Right lobe of liver (tissue), 6 donors: ENCODE measurements around the gene SARS1. TPM values are rescaled to one million over a fixed set of nuclear protein-coding genes. Genes with fewer than 3 reads are reported as not detected.

ENCODE experiments used
- ATAC-seq, 4 donors: fragments of 200-7000 bp; cut with Tn5 transposase; one replicate each; pipeline ENCODE4 v1.9.1; 2020; ENCODE audit warnings: mild to moderate bottlenecking in 4 of 4, moderate library complexity in 4 of 4
- DNase-seq, 3 donors: peaks; one replicate each; pipeline ENCODE4 v3.0.0-alpha.2; 2020
- H3K27ac ChIP-seq, 3 donors: fragments of 200-600 bp; one replicate each; pipeline ENCODE4 v1.8.0; 2022
- H3K27me3 ChIP-seq, 2 donors: fragments of 200-600 bp; one replicate each; pipeline ENCODE4 v1.8.0; 2022
- H3K36me3 ChIP-seq, 4 donors: fragments of 200-600 bp; sonication (generic) in 1 of 4; one replicate each; pipeline versions ENCODE4 v1.5.1 to v1.8.0; 2017 to 2022; ENCODE audit warnings: control low read depth in 1 of 4
- H3K4me1 ChIP-seq, 4 donors: fragments of 200-600 bp; sonication (generic) in 1 of 4; one replicate each; pipeline versions ENCODE4 v1.5.1 to v1.8.0; 2017 to 2022; ENCODE audit warnings: control low read depth in 1 of 4
- H3K4me3 ChIP-seq, 3 donors: fragments of 200-600 bp; one replicate each; pipeline ENCODE4 v1.8.0; 2022
- H3K9me3 ChIP-seq, 4 donors: fragments of 200-600 bp; sonication (generic) in 1 of 4; one replicate each; pipeline versions ENCODE4 v1.5.1 to v1.8.0; 2017 to 2022; ENCODE audit warnings: control low read depth in 1 of 4
- POLR2A ChIP-seq: fragments of 450-650 bp; IDR thresholded peaks from one replicate; pipeline ENCODE4 v1.6.1; 2017; ENCODE audit warnings: antibody characterized with exemption, mild to moderate bottlenecking
- WGBS: methylation state at CpG from one replicate; pipeline ENCODE4 v1.1.6; 2018; ENCODE audit warnings: low coverage, low lambda C conversion rate; ENCODE audit not compliant: insufficient coverage; ENCODE audit errors: missing lambda C conversion rate; 5-methylcytosine and 5-hydroxymethylcytosine counted together
- intact Hi-C, 2 donors: fragments of 100-400 bp; cut with DNase I; formaldehyde crosslinking; loops; one replicate each; pipeline versions ENCODE4 v1.11.2 to v1.14.1; 2022
- total RNA-seq, 6 experiments: library from RNA; depleted of rRNA in 2 of 6; stranded (reverse); fragments of >200 nt in 2 of 6; fragmentation: NEBNext Ultra II Directional in 3 of 6; extraction: Animal tissue kit (Norgen Biotek cat#: 25700) in 3 of 6; gene quantifications; one replicate each; pipeline versions ENCODE4 v1.1.0 to v1.2.4, GENCODE V29; 2016 to 2023
- TF ChIP-seq, protein P1 (sequence below), 4 donors: fragments of 200-600 bp in 3 of 4; fragments of 450-650 bp in 1 of 4; IDR thresholded peaks; one replicate each; pipeline versions ENCODE4 v1.5.1 to v1.8.0; 2016 to 2022; ENCODE audit warnings: antibody characterized with exemption in 4 of 4, mild to moderate bottlenecking in 2 of 4
- donor health status: DM: no; HTN: yes; CAD: no.
- donor health status: DM: no; HTN: no; CAD: no.
- donor health status: DM: no; HTN: no; CAD: no.
- donor health status: DM: no; HTN: yes; CAD: no.
- donor health status: DM: no; HTN: yes; CAD: no.

SARS1 gene
- total RNA-seq, 6 experiments from 2014 or later = 73.5 to 123 (median 91.6) TPM

DNA sequence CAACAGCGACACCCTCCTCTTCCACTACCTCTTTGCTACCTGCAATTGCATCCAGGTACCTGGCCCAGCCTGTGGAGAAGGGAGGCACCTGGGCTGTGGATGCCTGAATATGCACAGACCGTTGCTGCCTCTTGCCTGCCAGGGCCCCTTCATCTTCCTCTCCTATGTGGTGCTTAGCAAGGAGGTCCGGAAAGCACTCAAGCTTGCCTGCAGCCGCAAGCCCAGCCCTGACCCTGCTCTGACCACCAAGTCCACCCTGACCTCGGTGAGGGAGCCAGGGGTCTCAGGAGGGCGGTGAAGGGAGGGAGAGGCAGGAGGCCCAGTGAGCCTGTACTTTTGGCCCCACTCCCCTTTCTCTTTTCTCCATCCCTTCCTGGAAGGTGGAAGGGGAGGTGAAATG, 57.7 kb downstream of the SARS1 start:
- Histone ChIP-seq H3K27ac (no peak overlapping the region), H3K4me1 (peaks cover 0 to 21% (median 5%) of the 10 kb centered on the region in 4 donors), H3K27me3 (no peaks in the 10 kb centered on the region), H3K4me3 (no peak overlapping the region), H3K9me3 (no peaks in the 10 kb centered on the region), H3K36me3 (no peaks in the 10 kb centered on the region)
- DNase-seq (peak in 1 of 3 donors; percentile 33), ATAC-seq (no peak)
- WGBS = 80% methylated on average over 1 of the region's 6 CpGs
- intact Hi-C loops = no loop called here
- TF ChIP-seq, protein P1, sequence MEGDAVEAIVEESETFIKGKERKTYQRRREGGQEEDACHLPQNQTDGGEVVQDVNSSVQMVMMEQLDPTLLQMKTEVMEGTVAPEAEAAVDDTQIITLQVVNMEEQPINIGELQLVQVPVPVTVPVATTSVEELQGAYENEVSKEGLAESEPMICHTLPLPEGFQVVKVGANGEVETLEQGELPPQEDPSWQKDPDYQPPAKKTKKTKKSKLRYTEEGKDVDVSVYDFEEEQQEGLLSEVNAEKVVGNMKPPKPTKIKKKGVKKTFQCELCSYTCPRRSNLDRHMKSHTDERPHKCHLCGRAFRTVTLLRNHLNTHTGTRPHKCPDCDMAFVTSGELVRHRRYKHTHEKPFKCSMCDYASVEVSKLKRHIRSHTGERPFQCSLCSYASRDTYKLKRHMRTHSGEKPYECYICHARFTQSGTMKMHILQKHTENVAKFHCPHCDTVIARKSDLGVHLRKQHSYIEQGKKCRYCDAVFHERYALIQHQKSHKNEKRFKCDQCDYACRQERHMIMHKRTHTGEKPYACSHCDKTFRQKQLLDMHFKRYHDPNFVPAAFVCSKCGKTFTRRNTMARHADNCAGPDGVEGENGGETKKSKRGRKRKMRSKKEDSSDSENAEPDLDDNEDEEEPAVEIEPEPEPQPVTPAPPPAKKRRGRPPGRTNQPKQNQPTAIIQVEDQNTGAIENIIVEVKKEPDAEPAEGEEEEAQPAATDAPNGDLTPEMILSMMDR (IDR thresholded peaks at IDR 0.05) = no peak
- TF ChIP-seq POLR2A = no peak

DNA sequence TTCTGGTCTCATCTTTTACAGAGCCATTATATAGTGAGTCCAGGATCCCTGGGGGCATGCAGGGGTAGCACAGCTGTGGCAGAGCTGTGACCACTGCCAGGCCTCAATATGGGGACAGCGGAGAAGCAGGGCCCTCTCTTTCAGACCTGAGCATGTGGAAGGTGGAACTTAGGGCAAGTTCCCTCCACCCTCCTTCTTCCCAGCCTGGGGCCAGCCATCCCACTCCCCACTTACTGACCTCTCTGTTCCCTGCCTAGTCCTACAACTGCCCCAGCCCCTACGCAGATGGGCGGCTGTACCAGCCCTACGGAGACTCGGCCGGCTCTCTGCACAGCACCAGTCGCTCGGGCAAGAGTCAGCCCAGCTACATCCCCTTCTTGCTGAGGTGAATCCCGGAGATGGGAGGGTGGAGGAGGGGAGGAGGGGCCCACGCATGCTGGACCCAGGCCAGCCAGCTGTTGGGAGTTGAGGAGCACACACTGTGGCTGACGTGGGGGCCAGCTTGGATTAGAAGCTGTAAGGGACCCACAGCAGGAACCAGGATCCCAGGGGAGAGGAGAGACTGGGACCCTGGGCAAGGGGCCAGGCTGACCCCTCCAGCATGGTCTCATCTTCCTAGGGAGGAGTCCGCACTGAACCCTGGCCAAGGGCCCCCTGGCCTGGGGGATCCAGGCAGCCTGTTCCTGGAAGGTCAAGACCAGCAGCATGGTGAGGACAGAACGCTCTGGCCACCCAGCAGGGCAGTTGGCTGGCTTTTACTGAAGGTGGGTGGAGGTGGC, 58.5 kb downstream of the SARS1 start:
- no peak for TF ChIP-seq POLR2A
- TF ChIP-seq, protein P1 (IDR thresholded peaks at IDR 0.05) = no peak
- Histone ChIP-seq H3K27ac (no peak overlapping the region), H3K27me3 (no peaks in the 10 kb centered on the region), H3K4me3 (no peak overlapping the region), H3K4me1 (peaks cover 0 to 29% (median 8%) of the 10 kb centered on the region in 4 donors), H3K36me3 (no peaks in the 10 kb centered on the region), H3K9me3 (no peaks in the 10 kb centered on the region)
- 93% methylated on average over 3 of the region's 13 CpGs for WGBS
- intact Hi-C loops = no loop called here
- DNase-seq (peak in 1 of 3 donors; percentile 55), ATAC-seq (no peak)

DNA sequence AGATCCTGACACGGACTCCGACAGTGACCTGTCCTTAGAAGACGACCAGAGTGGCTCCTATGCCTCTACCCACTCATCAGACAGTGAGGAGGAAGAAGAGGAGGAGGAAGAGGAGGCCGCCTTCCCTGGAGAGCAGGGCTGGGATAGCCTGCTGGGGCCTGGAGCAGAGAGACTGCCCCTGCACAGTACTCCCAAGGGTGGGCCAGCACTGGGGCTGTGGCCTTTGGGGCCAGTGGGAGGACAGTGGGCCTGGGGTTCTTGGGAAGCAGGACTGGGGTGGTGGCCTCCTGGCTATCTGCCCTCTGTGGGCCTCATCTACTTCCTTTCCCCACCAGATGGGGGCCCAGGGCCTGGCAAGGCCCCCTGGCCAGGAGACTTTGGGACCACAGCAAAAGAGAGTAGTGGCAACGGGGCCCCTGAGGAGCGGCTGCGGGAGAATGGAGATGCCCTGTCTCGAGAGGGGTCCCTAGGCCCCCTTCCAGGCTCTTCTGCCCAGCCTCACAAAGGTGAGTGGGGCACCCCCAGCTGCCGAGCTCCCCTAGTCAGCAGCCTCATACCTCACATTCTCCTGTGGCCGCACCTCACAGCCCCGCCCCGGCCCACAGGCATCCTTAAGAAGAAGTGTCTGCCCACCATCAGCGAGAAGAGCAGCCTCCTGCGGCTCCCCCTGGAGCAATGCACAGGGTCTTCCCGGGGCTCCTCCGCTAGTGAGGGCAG, 59.3 kb downstream of the SARS1 start:
- DNase-seq (peak in 1 of 3 donors; percentile 51), ATAC-seq (no peak)
- H3K27ac ChIP-seq = peak overlapping the region in 1 of 3 donors; percentile 29
- TF ChIP-seq POLR2A = no peak
- TF ChIP-seq, protein P1 (IDR thresholded peaks at IDR 0.05) = no peak
- WGBS = 100% methylated on average over 1 of the region's 16 CpGs
- intact Hi-C loops = no loop called here
- peaks cover 0 to 37% (median 12%) of the 10 kb centered on the region in 4 donors for H3K4me1 ChIP-seq
- no peak overlapping the region for H3K4me3 ChIP-seq
- no peaks in the 10 kb centered on the region for H3K27me3 ChIP-seq
- no peaks in the 10 kb centered on the region for H3K9me3 ChIP-seq
- H3K36me3 ChIP-seq = no peaks in the 10 kb centered on the region

DNA sequence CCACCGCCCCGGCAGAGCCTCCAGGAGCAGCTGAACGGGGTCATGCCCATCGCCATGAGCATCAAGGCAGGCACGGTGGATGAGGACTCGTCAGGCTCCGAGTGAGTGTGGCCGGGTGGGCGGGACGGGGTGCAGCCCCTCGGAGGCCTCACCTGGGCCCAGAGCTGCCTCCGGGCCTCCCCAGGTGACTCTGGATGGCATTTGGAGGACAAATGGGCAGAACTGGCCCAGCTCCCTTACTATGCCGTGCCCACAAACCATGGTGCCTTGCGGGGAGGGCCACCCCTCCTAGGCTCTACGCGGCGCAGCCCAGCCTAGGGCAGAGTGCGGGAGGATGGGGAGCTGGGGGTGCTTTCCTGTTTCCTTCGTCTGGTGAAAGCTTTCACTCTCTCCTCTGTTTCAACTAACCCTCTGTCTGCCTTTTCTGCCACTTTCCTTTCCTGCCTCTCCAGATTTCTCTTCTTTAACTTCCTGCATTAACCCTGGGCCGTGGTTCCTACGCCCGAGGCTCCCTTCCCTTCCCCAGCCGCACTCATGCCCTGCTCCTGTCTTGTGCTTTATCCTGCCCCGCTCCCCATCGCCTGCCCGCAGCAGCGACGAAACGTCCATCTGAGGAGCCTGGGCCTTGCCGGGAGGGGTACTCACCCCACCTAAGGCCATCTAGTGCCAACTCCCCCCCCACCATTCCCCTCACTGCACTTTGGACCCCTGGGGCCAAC, 60.0 kb downstream of the SARS1 start:
- TF ChIP-seq POLR2A = no peak
- TF ChIP-seq, protein P1 (IDR thresholded peaks at IDR 0.05) = no peak
- Histone ChIP-seq H3K27me3 (no peaks in the 10 kb centered on the region), H3K36me3 (no peaks in the 10 kb centered on the region), H3K4me1 (peaks cover 0 to 41% (median 14%) of the 10 kb centered on the region in 4 donors), H3K4me3 (peak overlapping the region in 1 of 3 donors; percentile 27), H3K27ac (peak overlapping the region in 1 of 3 donors; percentile 88), H3K9me3 (no peaks in the 10 kb centered on the region)
- ATAC-seq (no peak), DNase-seq (peak in 1 of 3 donors; percentile 57)
- 62% methylated on average over 11 of the region's 30 CpGs for WGBS
- intact Hi-C loops = no loop called here
